ENCODE measurements around the gene ATXN7L1. TPM values are rescaled to one million over a fixed set of nuclear protein-coding genes. Genes with fewer than 3 reads are reported as not detected.
A peak's percentile ranks its signal among the peaks of the same experiment; 100 is the strongest.

Gene ATXN7L1
- total and polyA plus RNA-seq, 7 donors = 1.2 to 6.0 (median 3.0) TPM

DNA sequence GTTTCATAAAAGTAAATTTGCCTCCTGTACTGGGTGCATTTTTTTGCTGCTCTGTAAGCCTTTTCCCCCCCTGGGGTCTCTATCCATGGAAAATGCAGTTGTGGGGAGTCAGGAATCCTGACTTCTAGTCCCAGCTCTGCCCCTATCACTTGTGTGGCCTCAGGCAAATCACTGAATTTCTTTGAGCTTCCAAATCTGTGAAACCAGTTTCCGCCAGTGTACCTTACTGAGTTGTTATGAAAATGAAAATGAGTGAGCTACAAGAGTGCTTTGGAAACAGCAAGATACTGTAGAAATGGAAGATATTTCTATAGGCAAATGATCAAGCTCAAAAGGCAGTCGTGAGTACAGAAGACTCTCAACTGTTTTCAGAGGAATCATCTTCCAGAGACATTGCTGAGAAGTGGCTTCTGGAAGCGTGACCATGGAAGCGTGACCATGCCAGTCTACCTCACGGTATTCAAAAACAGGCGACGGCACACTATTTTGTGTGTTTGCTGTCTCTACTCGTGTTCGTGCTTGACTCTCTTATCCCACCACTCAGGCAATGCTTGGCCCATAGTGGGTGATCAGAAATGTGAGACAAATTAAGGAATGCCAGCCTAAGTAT lies 107.4 kb downstream of the ATXN7L1 start:
- Histone ChIP-seq H3K9me3 (no peaks in the 10 kb centered on the region), H3K27ac (no peak overlapping the region), H3K4me1 (peaks cover 12% of the 10 kb centered on the region), H3K36me3 (ENCODE audit: insufficient read depth in 1 of 2, low read depth in 1 of 2) (no peaks in the 10 kb centered on the region), H3K4me3 (no peak overlapping the region), H3K27me3 (ENCODE audit: insufficient read depth in 3 of 3, low read length in 2 of 3) (no peaks in the 10 kb centered on the region)
- no peak for ATAC-seq
- intact Hi-C loops (cut with DNase I) = loop anchor here in 1 of 2 donors (10.0 kb wide), 1 partner anchor 386 kb away; no protein-coding TSS in a partner anchor
- no peak for TF ChIP-seq CTCF (IDR thresholded peaks at IDR 0.05)
- 85 to 87% (median 86%) methylated on average over 9 of the region's 9 CpGs for WGBS, 3 donors
- no peak for DNase-seq

GRCh38 chr7:105768117-105768516 lies 108.3 kb downstream of the ATXN7L1 start:
- Histone ChIP-seq H3K27ac (no peak overlapping the region), H3K4me1 (peaks cover 12% of the 10 kb centered on the region), H3K27me3 (ENCODE audit: insufficient read depth in 3 of 3, low read length in 2 of 3) (no peaks in the 10 kb centered on the region), H3K36me3 (ENCODE audit: insufficient read depth in 1 of 2, low read depth in 1 of 2) (no peaks in the 10 kb centered on the region), H3K4me3 (no peak overlapping the region), H3K9me3 (no peaks in the 10 kb centered on the region)
- intact Hi-C loops (cut with DNase I) = loop anchor here in 1 of 2 donors (10.0 kb wide), 1 partner anchor 387 kb away; no protein-coding TSS in a partner anchor
- no peak for TF ChIP-seq CTCF (IDR thresholded peaks at IDR 0.05)
- ATAC-seq (no peak), DNase-seq (no peak)
- 86 to 88% (median 87%) methylated on average over 3 of the region's 3 CpGs for WGBS, 3 donors

GRCh38 chr7:105766421-105767073 lies 109.9 kb downstream of the ATXN7L1 start:
- intact Hi-C loops (cut with DNase I) = loop anchor here in 1 of 2 donors (10.0 kb wide), 1 partner anchor 388 kb away; no protein-coding TSS in a partner anchor
- Histone ChIP-seq H3K4me3 (no peak overlapping the region), H3K27ac (no peak overlapping the region), H3K27me3 (ENCODE audit: insufficient read depth in 3 of 3, low read length in 2 of 3) (no peaks in the 10 kb centered on the region), H3K4me1 (peaks cover 12% of the 10 kb centered on the region), H3K36me3 (ENCODE audit: insufficient read depth in 1 of 2, low read depth in 1 of 2) (no peaks in the 10 kb centered on the region), H3K9me3 (no peaks in the 10 kb centered on the region)
- ATAC-seq = peak in 1 of 4 donors; percentile 53
- DNase-seq = no peak
- TF ChIP-seq CTCF (IDR thresholded peaks at IDR 0.05) = no peak
- 86 to 91% (median 90%) methylated on average over 14 of the region's 14 CpGs for WGBS, 3 donors

- 85 to 93% (median 91%) methylated on average over 4 of the region's 4 CpGs for WGBS, 3 donors
- intact Hi-C loops (cut with DNase I) = loop anchor here (2.0 to 10.0 kb wide), 2 partner anchors 387 to 389 kb away; no protein-coding TSS in a partner anchor
- DNase-seq = no peak
- Histone ChIP-seq H3K4me1 (peaks cover 12% of the 10 kb centered on the region), H3K4me3 (no peak overlapping the region), H3K36me3 (ENCODE audit: insufficient read depth in 1 of 2, low read depth in 1 of 2) (no peaks in the 10 kb centered on the region), H3K27ac (no peak overlapping the region), H3K9me3 (no peaks in the 10 kb centered on the region), H3K27me3 (ENCODE audit: insufficient read depth in 3 of 3, low read length in 2 of 3) (no peaks in the 10 kb centered on the region)
- TF ChIP-seq CTCF (IDR thresholded peaks at IDR 0.05) = no peak
- ATAC-seq = no peak
These were observed 110.6 kb downstream of the ATXN7L1 start for GRCh38 chr7:105765846-105766245.

All from psoas muscle (tissue), 8 donors.